HepG2 (cell line): ENCODE data around the gene NKIRAS1. TPM values are rescaled to one million over a fixed set of nuclear protein-coding genes. Genes with fewer than 3 reads are reported as not detected.

ENCODE experiments used
- ATF7-NPFF ChIP-seq: sonication (generic); formaldehyde crosslinking; IDR thresholded peaks from 2 replicates; pipeline ENCODE4 v1.8.1; 2023; ENCODE audit warnings: mild to moderate bottlenecking, low read depth, missing genetic modification reagents, moderate library complexity
- IKZF5 ChIP-seq: IDR thresholded peaks from 2 replicates; pipeline ENCODE4 v1.6.1; 2018; ENCODE audit warnings: missing genetic modification reagents, mild to moderate bottlenecking, missing compliant biosample characterization
- NCOA5 ChIP-seq: sonication (generic); formaldehyde crosslinking; IDR thresholded peaks from 2 replicates; pipeline ENCODE4 v1.4.0; 2020; ENCODE audit warnings: missing genetic modification reagents
- PAF1 ChIP-seq: IDR thresholded peaks from 2 replicates; pipeline ENCODE4 v1.6.1; 2016; ENCODE audit warnings: missing genetic modification reagents, missing compliant biosample characterization
- PAX8 ChIP-seq: sonication (generic); formaldehyde crosslinking; IDR thresholded peaks from 2 replicates; pipeline ENCODE4 v1.8.0; 2022; ENCODE audit warnings: mild to moderate bottlenecking, missing genetic modification reagents, borderline replicate concordance
- REL ChIP-seq: sonication (generic); formaldehyde crosslinking; conservative IDR thresholded peaks from 2 replicates; pipeline ENCODE4 v1.8.0; 2022; ENCODE audit warnings: mild to moderate bottlenecking, missing genetic modification reagents, moderate library complexity
- RXRB ChIP-seq: IDR thresholded peaks from 2 replicates; pipeline ENCODE4 v1.6.1; 2016; ENCODE audit warnings: borderline replicate concordance, missing genetic modification reagents, missing compliant biosample characterization
- ZMYM3 ChIP-seq: sonication (generic); formaldehyde crosslinking; IDR thresholded peaks from 2 replicates; pipeline ENCODE4 v1.5.1; 2020; ENCODE audit warnings: mild to moderate bottlenecking, missing genetic modification reagents
- ZNF546 ChIP-seq: sonication (generic); formaldehyde crosslinking; conservative IDR thresholded peaks from 2 replicates; pipeline ENCODE4 v1.8.1; 2023; ENCODE audit warnings: mild to moderate bottlenecking, missing genetic modification reagents
- ZNF672 ChIP-seq: sonication (generic); formaldehyde crosslinking; IDR thresholded peaks from 2 replicates; pipeline ENCODE4 v1.8.1; 2022; ENCODE audit warnings: missing genetic modification reagents
- polyA plus RNA-seq, 8 experiments: library from polyadenylated mRNA; depleted of rRNA in 3 of 8; stranded (reverse) in 7 of 8; unstranded in 1 of 8; fragments of >200 nt; fragmentation: Illumina TruSeq in 4 of 8; extraction: Trizol in 4 of 8; gene quantifications; 2 replicates each; pipeline versions ENCODE4 v1.2.1 to v1.2.3, GENCODE V29; 2011 to 2016; ENCODE audit warnings: low read depth in 4 of 8, missing spikeins in 1 of 8, mixed read lengths in 1 of 8; ENCODE audit not compliant: insufficient read depth in 1 of 8
- total RNA-seq, 5 experiments: library from RNA; depleted of rRNA; stranded (reverse); fragments of >200 nt; fragmentation: Illumina TruSeq; extraction: Trizol; gene quantifications; 2 replicates each; pipeline ENCODE4 v1.2.3, GENCODE V29; 2016; ENCODE audit warnings: low read depth in 1 of 5
- TF ChIP-seq, protein P1 (sequence below): sonication (generic); formaldehyde crosslinking; IDR thresholded peaks from 2 replicates; pipeline ENCODE4 v1.5.0; 2020; ENCODE audit warnings: missing genetic modification reagents
- TF ChIP-seq, protein P2 (sequence below): sonication (generic); formaldehyde crosslinking; conservative IDR thresholded peaks from 2 replicates; pipeline ENCODE4 v1.8.0; 2022; ENCODE audit warnings: low read depth, missing genetic modification reagents

The NKIRAS1 gene
- total and polyA plus RNA-seq, 2 of the 13 experiments (the other 11 are each of a cell fraction or from before 2014, with no cell fraction given), result 4.3 to 8.0 TPM

GRCh38 chr3:23945663-23945912 is 28.8 kb upstream of the NKIRAS1 start (continued):
- TF ChIP-seq RXRB (CRISPR knock-in tag), result no peak
- TF ChIP-seq NCOA5, result no peak
- no peak for TF ChIP-seq IKZF5
- TF ChIP-seq, protein P1, sequence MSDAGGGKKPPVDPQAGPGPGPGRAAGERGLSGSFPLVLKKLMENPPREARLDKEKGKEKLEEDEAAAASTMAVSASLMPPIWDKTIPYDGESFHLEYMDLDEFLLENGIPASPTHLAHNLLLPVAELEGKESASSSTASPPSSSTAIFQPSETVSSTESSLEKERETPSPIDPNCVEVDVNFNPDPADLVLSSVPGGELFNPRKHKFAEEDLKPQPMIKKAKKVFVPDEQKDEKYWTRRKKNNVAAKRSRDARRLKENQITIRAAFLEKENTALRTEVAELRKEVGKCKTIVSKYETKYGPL (CRISPR knock-in tag), result peak; percentile 92; the same call in 1 of the 2 replicates
- TF ChIP-seq PAF1 (CRISPR knock-in tag), result no peak
- no peak; the same call in 1 of the 2 replicates for TF ChIP-seq PAX8 (CRISPR knock-in tag)
- TF ChIP-seq ATF7-NPFF, result no peak
- peak; percentile 86; the same call in 1 of the 2 replicates for TF ChIP-seq REL (CRISPR knock-in tag)
- TF ChIP-seq ZNF672 (CRISPR knock-in tag), result peak; percentile 84
- no peak for TF ChIP-seq ZMYM3 (CRISPR knock-in tag)
- TF ChIP-seq, protein P2, sequence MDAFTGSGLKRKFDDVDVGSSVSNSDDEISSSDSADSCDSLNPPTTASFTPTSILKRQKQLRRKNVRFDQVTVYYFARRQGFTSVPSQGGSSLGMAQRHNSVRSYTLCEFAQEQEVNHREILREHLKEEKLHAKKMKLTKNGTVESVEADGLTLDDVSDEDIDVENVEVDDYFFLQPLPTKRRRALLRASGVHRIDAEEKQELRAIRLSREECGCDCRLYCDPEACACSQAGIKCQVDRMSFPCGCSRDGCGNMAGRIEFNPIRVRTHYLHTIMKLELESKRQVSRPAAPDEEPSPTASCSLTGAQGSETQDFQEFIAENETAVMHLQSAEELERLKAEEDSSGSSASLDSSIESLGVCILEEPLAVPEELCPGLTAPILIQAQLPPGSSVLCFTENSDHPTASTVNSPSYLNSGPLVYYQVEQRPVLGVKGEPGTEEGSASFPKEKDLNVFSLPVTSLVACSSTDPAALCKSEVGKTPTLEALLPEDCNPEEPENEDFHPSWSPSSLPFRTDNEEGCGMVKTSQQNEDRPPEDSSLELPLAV (CRISPR knock-in tag), result peak; percentile 79; the same call in 1 of the 2 replicates
- TF ChIP-seq ZNF546 (CRISPR knock-in tag), result no peak
